ENCODE results near the gene RNF157. TPM values are rescaled to one million over a fixed set of nuclear protein-coding genes. Genes with fewer than 3 reads are reported as not detected.

RNF157 gene
- total RNA-seq, 1 donor from 2014 or later, result 0.99 TPM

DNA sequence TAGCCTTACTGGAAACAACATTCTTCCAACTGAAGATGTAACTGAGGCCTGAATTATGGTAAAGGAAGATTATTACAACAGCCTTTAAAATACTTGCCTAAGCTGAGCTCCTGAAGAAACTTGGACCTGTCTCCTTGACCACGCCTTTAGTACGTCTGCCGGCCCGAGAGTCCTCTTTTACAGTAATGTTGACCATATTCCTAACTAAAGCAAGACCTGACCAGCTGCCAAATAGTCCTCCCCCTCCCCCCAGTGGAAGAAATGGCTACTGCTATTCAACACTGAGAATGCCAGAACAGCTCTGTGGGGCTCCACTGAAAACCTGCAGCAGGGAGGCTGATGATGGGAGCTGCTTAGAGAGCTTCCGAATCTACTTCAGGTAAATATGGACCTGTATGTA, 86.7 kb downstream of the RNF157 start:
- H3K9me3 Mint-ChIP-seq (ENCODE audit: unreplicated experiment), result no peaks in the 10 kb centered on the region
- no peak overlapping the region for H3K4me3 Mint-ChIP-seq (ENCODE audit: unreplicated experiment)
- no peak for DNase-seq (ENCODE audit: extremely low spot score, unreplicated experiment)
- no peak overlapping the region for H3K27ac Mint-ChIP-seq (ENCODE audit: unreplicated experiment)
- no peaks in the 10 kb centered on the region for H3K4me1 Mint-ChIP-seq (ENCODE audit: unreplicated experiment)
- peaks cover 15% of the 10 kb centered on the region for H3K27me3 Mint-ChIP-seq (ENCODE audit: unreplicated experiment)
- TF ChIP-seq, protein P1, sequence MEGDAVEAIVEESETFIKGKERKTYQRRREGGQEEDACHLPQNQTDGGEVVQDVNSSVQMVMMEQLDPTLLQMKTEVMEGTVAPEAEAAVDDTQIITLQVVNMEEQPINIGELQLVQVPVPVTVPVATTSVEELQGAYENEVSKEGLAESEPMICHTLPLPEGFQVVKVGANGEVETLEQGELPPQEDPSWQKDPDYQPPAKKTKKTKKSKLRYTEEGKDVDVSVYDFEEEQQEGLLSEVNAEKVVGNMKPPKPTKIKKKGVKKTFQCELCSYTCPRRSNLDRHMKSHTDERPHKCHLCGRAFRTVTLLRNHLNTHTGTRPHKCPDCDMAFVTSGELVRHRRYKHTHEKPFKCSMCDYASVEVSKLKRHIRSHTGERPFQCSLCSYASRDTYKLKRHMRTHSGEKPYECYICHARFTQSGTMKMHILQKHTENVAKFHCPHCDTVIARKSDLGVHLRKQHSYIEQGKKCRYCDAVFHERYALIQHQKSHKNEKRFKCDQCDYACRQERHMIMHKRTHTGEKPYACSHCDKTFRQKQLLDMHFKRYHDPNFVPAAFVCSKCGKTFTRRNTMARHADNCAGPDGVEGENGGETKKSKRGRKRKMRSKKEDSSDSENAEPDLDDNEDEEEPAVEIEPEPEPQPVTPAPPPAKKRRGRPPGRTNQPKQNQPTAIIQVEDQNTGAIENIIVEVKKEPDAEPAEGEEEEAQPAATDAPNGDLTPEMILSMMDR (IDR thresholded peaks at IDR 0.05), result no peak
- no peaks in the 10 kb centered on the region for H3K36me3 Mint-ChIP-seq (ENCODE audit: unreplicated experiment)

DNA sequence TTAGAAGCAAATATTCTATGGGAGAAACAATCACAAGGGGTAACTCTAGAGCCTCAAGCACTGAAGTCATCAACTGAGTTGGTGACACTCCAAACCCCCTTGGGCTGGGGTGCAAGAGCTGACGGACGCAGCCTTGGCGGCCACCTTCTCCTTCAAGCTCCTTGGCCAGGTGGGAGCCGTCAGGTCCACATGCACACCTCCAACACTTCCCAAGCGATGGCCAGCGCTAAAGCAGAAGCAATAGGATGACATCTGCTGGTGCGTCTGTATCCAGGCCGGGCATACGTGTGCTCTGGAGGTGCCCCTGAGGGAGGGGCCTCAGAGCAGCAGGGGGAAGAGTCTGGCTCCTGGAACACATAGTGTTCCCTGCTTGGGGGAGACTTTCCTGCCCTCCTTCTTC, 87.1 kb downstream of the RNF157 start:
- H3K4me1 Mint-ChIP-seq (ENCODE audit: unreplicated experiment), result no peaks in the 10 kb centered on the region
- no peak for DNase-seq (ENCODE audit: extremely low spot score, unreplicated experiment)
- H3K36me3 Mint-ChIP-seq (ENCODE audit: unreplicated experiment), result no peaks in the 10 kb centered on the region
- H3K27me3 Mint-ChIP-seq (ENCODE audit: unreplicated experiment), result peaks cover 15% of the 10 kb centered on the region
- no peak overlapping the region for H3K27ac Mint-ChIP-seq (ENCODE audit: unreplicated experiment)
- no peaks in the 10 kb centered on the region for H3K9me3 Mint-ChIP-seq (ENCODE audit: unreplicated experiment)
- H3K4me3 Mint-ChIP-seq (ENCODE audit: unreplicated experiment), result no peak overlapping the region
- TF ChIP-seq, protein P1 (IDR thresholded peaks at IDR 0.05), result no peak

DNA sequence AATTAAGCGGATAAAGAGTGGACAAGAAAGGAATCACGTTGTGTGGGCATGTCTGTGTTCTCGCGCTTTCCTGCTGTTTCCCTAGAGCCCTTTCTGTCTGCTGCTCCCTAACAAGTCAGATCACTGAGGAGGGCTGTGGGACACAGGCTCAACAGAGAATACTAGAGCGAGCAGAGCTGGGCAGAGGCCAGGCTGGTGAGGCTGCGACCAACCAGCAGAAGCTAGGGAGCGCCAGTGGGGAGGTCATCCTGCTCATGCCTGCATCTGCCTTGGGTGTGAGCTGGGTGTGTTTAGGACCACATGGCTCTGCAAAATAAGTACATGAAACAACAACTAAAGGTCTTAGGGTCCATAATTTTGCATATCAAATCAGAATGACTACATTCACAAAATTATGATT, 87.7 kb downstream of the RNF157 start:
- TF ChIP-seq, protein P1 (IDR thresholded peaks at IDR 0.05), result no peak
- no peaks in the 10 kb centered on the region for H3K4me1 Mint-ChIP-seq (ENCODE audit: unreplicated experiment)
- no peak overlapping the region for H3K27ac Mint-ChIP-seq (ENCODE audit: unreplicated experiment)
- H3K27me3 Mint-ChIP-seq (ENCODE audit: unreplicated experiment), result peaks cover 12% of the 10 kb centered on the region
- H3K4me3 Mint-ChIP-seq (ENCODE audit: unreplicated experiment), result no peak overlapping the region
- no peak for DNase-seq (ENCODE audit: extremely low spot score, unreplicated experiment)
- H3K9me3 Mint-ChIP-seq (ENCODE audit: unreplicated experiment), result no peaks in the 10 kb centered on the region
- H3K36me3 Mint-ChIP-seq (ENCODE audit: unreplicated experiment), result no peaks in the 10 kb centered on the region

DNA sequence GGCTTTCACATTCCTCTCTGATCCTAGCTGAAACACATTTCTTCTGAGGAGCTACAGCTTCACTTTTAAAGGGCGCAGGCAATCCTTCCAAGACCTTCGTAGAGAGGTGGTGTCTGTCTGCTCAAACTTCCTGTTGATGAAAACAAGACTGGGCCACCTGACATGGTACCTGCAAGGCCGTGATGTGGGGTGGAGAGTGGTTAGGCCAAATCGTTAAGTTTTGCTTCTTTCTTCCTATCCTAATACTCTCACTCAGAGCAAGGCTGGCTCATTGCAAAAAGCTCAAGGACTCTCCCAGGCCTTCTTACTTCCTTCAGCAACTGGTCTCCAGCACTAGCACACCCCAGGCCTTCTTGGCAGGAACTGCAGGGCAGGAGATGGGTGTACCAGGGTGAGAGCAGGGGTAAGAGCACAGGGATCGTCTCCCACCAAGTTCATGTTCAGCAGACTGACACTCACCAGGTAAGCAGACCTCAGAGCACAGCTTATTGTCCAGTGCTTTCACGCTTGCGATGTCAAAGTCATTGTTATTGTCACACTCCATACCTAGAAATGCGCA, 88.3 kb downstream of the RNF157 start:
- H3K4me1 Mint-ChIP-seq (ENCODE audit: unreplicated experiment), result no peaks in the 10 kb centered on the region
- TF ChIP-seq, protein P1 (IDR thresholded peaks at IDR 0.05), result no peak

DNA sequence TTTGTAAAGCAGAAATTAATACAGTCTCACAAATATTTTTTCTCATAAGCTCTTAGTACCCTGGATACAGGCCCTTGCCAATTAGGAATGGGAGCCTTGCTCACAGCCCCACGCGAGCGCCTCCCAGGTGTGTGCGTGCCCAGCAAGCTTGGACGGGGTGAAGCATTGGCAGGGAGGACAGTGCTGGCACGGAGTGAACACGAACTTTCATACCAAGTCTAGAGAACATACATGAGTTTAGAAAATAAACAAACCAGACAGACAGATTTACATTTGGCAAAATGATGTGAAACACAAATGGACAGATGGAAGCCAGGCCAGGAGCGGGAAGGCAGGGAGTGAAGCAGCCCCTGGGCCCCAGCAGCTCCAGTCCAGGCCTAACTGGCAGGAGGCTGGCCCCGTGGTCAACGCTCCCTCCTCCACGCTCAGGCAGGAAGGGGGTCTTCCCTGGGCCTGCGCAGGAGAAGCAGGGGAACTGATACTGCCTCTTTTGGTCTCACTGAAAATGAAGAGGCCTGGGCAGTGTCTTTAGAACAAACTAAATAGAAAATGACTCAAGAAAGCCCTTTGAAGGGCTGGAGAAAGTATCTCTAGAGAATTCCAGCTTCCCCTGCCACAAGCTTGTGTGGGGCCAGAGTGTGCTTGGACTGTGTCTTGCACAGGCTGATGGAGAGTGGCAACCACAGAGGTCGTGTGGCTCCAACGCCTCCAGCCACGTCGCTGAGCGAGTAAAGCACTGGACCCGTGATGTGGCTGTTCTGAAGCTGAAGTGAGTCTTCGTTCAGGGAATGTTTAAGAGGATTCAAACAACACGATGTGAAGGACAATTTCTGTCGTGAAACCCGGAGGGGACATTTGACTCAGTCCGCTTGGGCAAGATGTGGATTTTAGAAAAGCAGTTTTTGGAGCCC, 89.3 kb downstream of the RNF157 start:
- no peaks in the 10 kb centered on the region for H3K36me3 Mint-ChIP-seq (ENCODE audit: unreplicated experiment)

More for the DNA sequence above, 88.3 kb downstream of the RNF157 start:
- peaks cover 8% of the 10 kb centered on the region for H3K27me3 Mint-ChIP-seq (ENCODE audit: unreplicated experiment)
- no peak overlapping the region for H3K4me3 Mint-ChIP-seq (ENCODE audit: unreplicated experiment)
- no peaks in the 10 kb centered on the region for H3K36me3 Mint-ChIP-seq (ENCODE audit: unreplicated experiment)
- H3K9me3 Mint-ChIP-seq (ENCODE audit: unreplicated experiment), result no peaks in the 10 kb centered on the region
- no peak for DNase-seq (ENCODE audit: extremely low spot score, unreplicated experiment)
- no peak overlapping the region for H3K27ac Mint-ChIP-seq (ENCODE audit: unreplicated experiment)

More for the DNA sequence above, 89.3 kb downstream of the RNF157 start:
- no peaks in the 10 kb centered on the region for H3K4me1 Mint-ChIP-seq (ENCODE audit: unreplicated experiment)
- no peak for DNase-seq (ENCODE audit: extremely low spot score, unreplicated experiment)
- no peak overlapping the region for H3K4me3 Mint-ChIP-seq (ENCODE audit: unreplicated experiment)
- H3K9me3 Mint-ChIP-seq (ENCODE audit: unreplicated experiment), result no peaks in the 10 kb centered on the region
- TF ChIP-seq, protein P1 (IDR thresholded peaks at IDR 0.05), result no peak
- peaks cover 3% of the 10 kb centered on the region for H3K27me3 Mint-ChIP-seq (ENCODE audit: unreplicated experiment)
- no peak overlapping the region for H3K27ac Mint-ChIP-seq (ENCODE audit: unreplicated experiment)

All from osteocyte (in vitro differentiated cells).